Pancreas (tissue), 10 donors: ENCODE data around the gene NDUFAF2. TPM values are rescaled to one million over a fixed set of nuclear protein-coding genes. Genes with fewer than 3 reads are reported as not detected.

Source experiments
- ATAC-seq, 4 donors: fragments of 200-7000 bp; cut with Tn5 transposase; one replicate each; pipeline versions ENCODE4 v1.8.0 to v1.9.1; 2020; ENCODE audit warnings: mild to moderate bottlenecking in 4 of 4, moderate library complexity in 4 of 4
- DNase-seq, 6 donors: peaks; one replicate each; pipeline ENCODE4 v3.0.0-alpha.2; 2020
- FAIRE-seq: peaks from 2 replicates; lab custom pipeline; 2012; peaks lifted over from hg19 to GRCh38; lab: Jason Lieb, UNC
- H3K27ac ChIP-seq, 4 donors: fragments of 200-600 bp; sonication (generic); 1 replicate in 3 of 4; 2 replicates in 1 of 4; pipeline versions ENCODE4 v1.5.0 to v1.8.0; 2020
- H3K27me3 ChIP-seq, 4 donors: fragments of 200-600 bp; one replicate each; pipeline ENCODE4 v1.8.0; 2021
- H3K36me3 ChIP-seq, 3 donors: fragments of 200-600 bp; sonication (generic) in 1 of 3; one replicate each; pipeline versions ENCODE4 v1.5.0 to v1.8.0; 2020 to 2021
- H3K4me1 ChIP-seq, 3 donors: fragments of 200-600 bp; one replicate each; pipeline ENCODE4 v1.8.0; 2021
- H3K4me3 ChIP-seq, 4 donors: fragments of 200-600 bp; sonication (generic) in 2 of 4; one replicate each; pipeline versions ENCODE4 v1.5.0 to v1.8.0; 2020 to 2021
- H3K9me3 ChIP-seq, 4 donors: fragments of 200-600 bp; one replicate each; pipeline ENCODE4 v1.8.0; 2021
- CTCF ChIP-seq, 4 donors: fragments of 200-600 bp; sonication (generic) in 3 of 4; IDR thresholded peaks; one replicate each; pipeline versions ENCODE4 v1.5.0 to v1.8.0; 2021; ENCODE audit warnings: antibody characterized with exemption in 4 of 4
- WGBS, 2 donors: extraction: QIAGEN DNeasy Blood & Tissue Kit; methylation state at CpG; one replicate each; pipeline ENCODE4 v1.1.7; 2013; 5-methylcytosine and 5-hydroxymethylcytosine counted together
- intact Hi-C, 3 donors: fragments of 100-400 bp; cut with DNase I; formaldehyde crosslinking; loops; one replicate each; pipeline versions ENCODE4 v1.11.1 to v1.14.2; 2022
- polyA plus RNA-seq, 2 donors: library from polyadenylated mRNA; stranded (reverse); fragments of 200-250 nt; gene quantifications; one replicate each; pipeline ENCODE4 v1.2.3, GENCODE V29; 2013
- total RNA-seq, 6 donors: library from RNA; stranded (reverse); fragmentation: NEBNext Ultra II Directional in 4 of 6; extraction: Animal tissue kit (Norgen Biotek cat#: 25700) in 4 of 6; gene quantifications; one replicate each; pipeline versions ENCODE4 v1.2.1 to v1.2.4, GENCODE V29; 2021 to 2023
- donor health status: healthy with polysubstance abuse.
- donor health status: DM: no; HTN: no; CAD: no; lungs with moderate emphysema.
- donor health status: DM: no; HTN: no; CAD: no.
- donor health status: control.
- donor health status: control.
- donor health status: Bipolar disorder and iron deficiency.
- donor health status: DM: yes; HTN: yes; CAD: no.
- donor health status: DM: no; HTN: no; CAD: no.
- donor health status: DM: no; HTN: no; CAD: no.
- donor health status: DM: yes; HTN: yes; CAD: no.

Gene NDUFAF2
- total and polyA plus RNA-seq, 8 donors, result 9.4 to 28.6 (median 12.8) TPM

- no peak for FAIRE-seq
- Histone ChIP-seq H3K27ac (no peak overlapping the region), H3K4me3 (no peak overlapping the region), H3K4me1 (no peaks in the 10 kb centered on the region), H3K27me3 (no peaks in the 10 kb centered on the region), H3K9me3 (no peaks in the 10 kb centered on the region), H3K36me3 (no peaks in the 10 kb centered on the region)
- no peak for TF ChIP-seq CTCF (IDR thresholded peaks at IDR 0.05)
- no peak for DNase-seq
- intact Hi-C loops, result no loop called here
- WGBS, 2 donors, result 93 to 95% methylated on average over 2 of the region's 2 CpGs
- no peak for ATAC-seq
Measured at GRCh38 chr5:61097465-61097864, 152.5 kb downstream of the NDUFAF2 start.

GRCh38 chr5:61098251-61098995 lies 153.4 kb downstream of the NDUFAF2 start:
- Histone ChIP-seq H3K27ac (no peak overlapping the region), H3K4me3 (no peak overlapping the region), H3K9me3 (no peaks in the 10 kb centered on the region), H3K36me3 (no peaks in the 10 kb centered on the region), H3K27me3 (no peaks in the 10 kb centered on the region), H3K4me1 (no peaks in the 10 kb centered on the region)
- 82 to 91% methylated on average over 1 of the region's 1 CpG for WGBS, 2 donors
- intact Hi-C loops, result no loop called here
- ATAC-seq, result no peak
- DNase-seq, result no peak
- no peak for TF ChIP-seq CTCF (IDR thresholded peaks at IDR 0.05)
- no peak for FAIRE-seq

GRCh38 chr5:61100437-61100836 lies 155.4 kb downstream of the NDUFAF2 start:
- Histone ChIP-seq H3K4me1 (no peaks in the 10 kb centered on the region), H3K4me3 (no peak overlapping the region), H3K9me3 (no peaks in the 10 kb centered on the region), H3K27me3 (no peaks in the 10 kb centered on the region), H3K27ac (no peak overlapping the region), H3K36me3 (no peaks in the 10 kb centered on the region)
- WGBS, 2 donors, result 91 to 92% methylated on average over 4 of the region's 4 CpGs
- no peak for ATAC-seq
- DNase-seq, result no peak
- FAIRE-seq, result no peak
- TF ChIP-seq CTCF (IDR thresholded peaks at IDR 0.05), result no peak
- intact Hi-C loops, result no loop called here

GRCh38 chr5:61114441-61114840 lies 169.4 kb downstream of the NDUFAF2 start:
- 55 to 98% methylated on average over 1 of the region's 1 CpG for WGBS, 2 donors
- intact Hi-C loops, result no loop called here
- Histone ChIP-seq H3K4me1 (no peaks in the 10 kb centered on the region), H3K4me3 (no peak overlapping the region), H3K27ac (no peak overlapping the region), H3K9me3 (no peaks in the 10 kb centered on the region), H3K36me3 (no peaks in the 10 kb centered on the region), H3K27me3 (no peaks in the 10 kb centered on the region)
- no peak for DNase-seq
- no peak for ATAC-seq
- no peak for TF ChIP-seq CTCF (IDR thresholded peaks at IDR 0.05)
- no peak for FAIRE-seq

- no peak for TF ChIP-seq CTCF (IDR thresholded peaks at IDR 0.05)
- intact Hi-C loops, result no loop called here
- Histone ChIP-seq H3K27ac (no peak overlapping the region), H3K9me3 (no peaks in the 10 kb centered on the region), H3K4me1 (no peaks in the 10 kb centered on the region), H3K27me3 (no peaks in the 10 kb centered on the region), H3K36me3 (no peaks in the 10 kb centered on the region), H3K4me3 (no peak overlapping the region)
- DNase-seq (no peak), FAIRE-seq (no peak), ATAC-seq (no peak)
- 95 to 99% methylated on average over 3 of the region's 3 CpGs for WGBS, 2 donors
Measured at GRCh38 chr5:61115968-61116367, 171.0 kb downstream of the NDUFAF2 start.
